ENCODE measurements around the gene RPS14.

DNA sequence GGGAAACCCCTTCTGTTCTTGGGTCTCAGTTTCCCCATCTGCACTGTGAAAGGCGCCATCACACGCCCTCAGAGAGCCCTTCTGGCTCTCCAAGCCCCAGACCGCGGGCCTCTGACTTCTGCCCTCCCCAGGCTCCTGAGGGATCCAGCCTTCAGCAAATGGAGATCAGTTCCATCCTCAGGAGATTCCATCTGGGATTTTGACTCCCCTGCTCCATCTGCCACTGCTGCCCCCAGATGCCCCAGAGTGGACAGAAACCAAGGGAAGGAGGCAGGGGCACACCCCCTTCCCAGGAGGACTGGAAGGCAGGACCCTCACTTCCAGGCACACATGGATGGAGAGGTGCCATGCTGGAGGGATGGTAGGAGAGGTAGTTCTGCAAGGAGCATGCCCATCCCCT is 18.7 kb upstream of the RPS14 start:
- TF ChIP-seq, protein P1, sequence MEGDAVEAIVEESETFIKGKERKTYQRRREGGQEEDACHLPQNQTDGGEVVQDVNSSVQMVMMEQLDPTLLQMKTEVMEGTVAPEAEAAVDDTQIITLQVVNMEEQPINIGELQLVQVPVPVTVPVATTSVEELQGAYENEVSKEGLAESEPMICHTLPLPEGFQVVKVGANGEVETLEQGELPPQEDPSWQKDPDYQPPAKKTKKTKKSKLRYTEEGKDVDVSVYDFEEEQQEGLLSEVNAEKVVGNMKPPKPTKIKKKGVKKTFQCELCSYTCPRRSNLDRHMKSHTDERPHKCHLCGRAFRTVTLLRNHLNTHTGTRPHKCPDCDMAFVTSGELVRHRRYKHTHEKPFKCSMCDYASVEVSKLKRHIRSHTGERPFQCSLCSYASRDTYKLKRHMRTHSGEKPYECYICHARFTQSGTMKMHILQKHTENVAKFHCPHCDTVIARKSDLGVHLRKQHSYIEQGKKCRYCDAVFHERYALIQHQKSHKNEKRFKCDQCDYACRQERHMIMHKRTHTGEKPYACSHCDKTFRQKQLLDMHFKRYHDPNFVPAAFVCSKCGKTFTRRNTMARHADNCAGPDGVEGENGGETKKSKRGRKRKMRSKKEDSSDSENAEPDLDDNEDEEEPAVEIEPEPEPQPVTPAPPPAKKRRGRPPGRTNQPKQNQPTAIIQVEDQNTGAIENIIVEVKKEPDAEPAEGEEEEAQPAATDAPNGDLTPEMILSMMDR (IDR thresholded peaks at IDR 0.05): no peak
- TF ChIP-seq POLR2AphosphoS5 (IDR thresholded peaks at IDR 0.05): no peak
